IPS-15b (cell line): Measurements from ENCODE around the gene MAP2K4.
"Not testable (repeated sequence)": the region's sequence is repeated elsewhere in the genome, so short reads cannot be mapped to it uniquely, and the experiment has no call there.

Source experiments
- H3K27me3 ChIP-seq: one replicate; pipeline ENCODE4 v1.6.1; 2013; ENCODE audit warnings: low read length; ENCODE audit not compliant: control insufficient read depth, insufficient read depth
- H3K36me3 ChIP-seq: one replicate; pipeline ENCODE4 v1.6.1; 2013; ENCODE audit warnings: low read length; ENCODE audit not compliant: control insufficient read depth, insufficient read depth
- H3K4me1 ChIP-seq: one replicate; pipeline ENCODE4 v1.6.1; 2013; ENCODE audit warnings: mild to moderate bottlenecking, low read length; ENCODE audit not compliant: control insufficient read depth, insufficient read depth
- H3K4me3 ChIP-seq: one replicate; pipeline ENCODE4 v1.5.1; 2013; ENCODE audit warnings: low read depth, low read length
- H3K9ac ChIP-seq: one replicate; pipeline ENCODE4 v1.6.1; 2013; ENCODE audit warnings: low read depth, mild to moderate bottlenecking, low read length
- H3K9me3 ChIP-seq: one replicate; pipeline ENCODE4 v1.6.1; 2013; ENCODE audit warnings: mild to moderate bottlenecking, low read length; ENCODE audit not compliant: control insufficient read depth, insufficient read depth

Gene MAP2K4

GRCh38 chr17:12128946-12129345 lies 108.3 kb downstream of the MAP2K4 start:
- Histone ChIP-seq H3K4me3 (no peak overlapping the region), H3K36me3 (peaks cover 23% of the 10 kb centered on the region), H3K9me3 (no peaks in the 10 kb centered on the region), H3K27me3 (no peaks in the 10 kb centered on the region), H3K9ac (no peak overlapping the region), H3K4me1 (peaks cover 1% of the 10 kb centered on the region)

GRCh38 chr17:12133183-12133582 lies 112.5 kb downstream of the MAP2K4 start:
- H3K36me3 ChIP-seq: peaks cover 6% of the 10 kb centered on the region
- H3K9ac ChIP-seq: no peak overlapping the region
- no peaks in the 10 kb centered on the region for H3K4me1 ChIP-seq
- H3K4me3 ChIP-seq: no peak overlapping the region
- H3K27me3 ChIP-seq: no peaks in the 10 kb centered on the region
- H3K9me3 ChIP-seq: no peaks in the 10 kb centered on the region

GRCh38 chr17:12134101-12134500 lies 113.4 kb downstream of the MAP2K4 start:
- no peak overlapping the region for H3K4me3 ChIP-seq
- no peaks in the 10 kb centered on the region for H3K9me3 ChIP-seq
- H3K36me3 ChIP-seq: peaks cover 6% of the 10 kb centered on the region
- H3K4me1 ChIP-seq: no peaks in the 10 kb centered on the region
- no peak overlapping the region for H3K9ac ChIP-seq
- H3K27me3 ChIP-seq: no peaks in the 10 kb centered on the region

GRCh38 chr17:12134587-12134986 lies 113.9 kb downstream of the MAP2K4 start:
- Histone ChIP-seq H3K36me3 (peaks cover 2% of the 10 kb centered on the region), H3K4me1 (no peaks in the 10 kb centered on the region), H3K9ac (no peak overlapping the region), H3K9me3 (no peaks in the 10 kb centered on the region), H3K4me3 (no peak overlapping the region), H3K27me3 (no peaks in the 10 kb centered on the region)

GRCh38 chr17:12136243-12136642 lies 115.6 kb downstream of the MAP2K4 start:
- Histone ChIP-seq H3K36me3 (peaks cover 5% of the 10 kb centered on the region), H3K27me3 (no peaks in the 10 kb centered on the region), H3K4me1 (no peaks in the 10 kb centered on the region), H3K4me3 (no peak overlapping the region), H3K9ac (no peak overlapping the region), H3K9me3 (no peaks in the 10 kb centered on the region)

- Histone ChIP-seq H3K4me1 (no peaks in the 10 kb centered on the region), H3K27me3 (no peaks in the 10 kb centered on the region), H3K9me3 (no peaks in the 10 kb centered on the region), H3K36me3 (peaks cover 5% of the 10 kb centered on the region), H3K4me3 (no peak overlapping the region), H3K9ac (no peak overlapping the region)
Observed at GRCh38 chr17:12136646-12137045, 116.0 kb downstream of the MAP2K4 start.

GRCh38 chr17:12137859-12138258 lies 117.2 kb downstream of the MAP2K4 start:
- Histone ChIP-seq H3K9me3 (no peaks in the 10 kb centered on the region), H3K4me1 (no peaks in the 10 kb centered on the region), H3K36me3 (peaks cover 9% of the 10 kb centered on the region), H3K27me3 (no peaks in the 10 kb centered on the region), H3K4me3 (no peak overlapping the region), H3K9ac (no peak overlapping the region)

- Histone ChIP-seq H3K4me1 (no peaks in the 10 kb centered on the region), H3K36me3 (peaks cover 9% of the 10 kb centered on the region), H3K4me3 (no peak overlapping the region), H3K27me3 (no peaks in the 10 kb centered on the region), H3K9me3 (no peaks in the 10 kb centered on the region), H3K9ac (no peak overlapping the region)
Observed at GRCh38 chr17:12140685-12141084, 120.0 kb downstream of the MAP2K4 start.

- H3K9me3 ChIP-seq, H3K9ac ChIP-seq, H3K4me1 ChIP-seq, H3K4me3 ChIP-seq, H3K36me3 ChIP-seq, H3K27me3 ChIP-seq: not testable (repeated sequence)
Observed at GRCh38 chr17:12162187-12162586, 141.5 kb downstream of the MAP2K4 start.

GRCh38 chr17:12164085-12164484 lies 143.4 kb downstream of the MAP2K4 start:
- no peaks in the 10 kb centered on the region for H3K27me3 ChIP-seq
- H3K36me3 ChIP-seq: peaks cover 2% of the 10 kb centered on the region
- H3K4me1 ChIP-seq: no peaks in the 10 kb centered on the region
- H3K4me3 ChIP-seq: no peak overlapping the region
- H3K9ac ChIP-seq: no peak overlapping the region
- peaks cover 4% of the 10 kb centered on the region for H3K9me3 ChIP-seq

GRCh38 chr17:12178644-12179330 lies 158.1 kb downstream of the MAP2K4 start:
- no peaks in the 10 kb centered on the region for H3K27me3 ChIP-seq
- H3K36me3 ChIP-seq: no peaks in the 10 kb centered on the region
- H3K4me3 ChIP-seq: no peak overlapping the region
- H3K9ac ChIP-seq: no peak overlapping the region
- no peaks in the 10 kb centered on the region for H3K4me1 ChIP-seq
- H3K9me3 ChIP-seq: no peaks in the 10 kb centered on the region

GRCh38 chr17:12180644-12181261 lies 160.1 kb downstream of the MAP2K4 start:
- Histone ChIP-seq H3K4me1 (no peaks in the 10 kb centered on the region), H3K4me3 (no peak overlapping the region), H3K9me3 (no peaks in the 10 kb centered on the region), H3K9ac (no peak overlapping the region), H3K27me3 (no peaks in the 10 kb centered on the region), H3K36me3 (no peaks in the 10 kb centered on the region)
